Keratinocyte (primary cell): ENCODE data around the gene TUBGCP6. TPM values are rescaled to one million over a fixed set of nuclear protein-coding genes. Genes with fewer than 3 reads are reported as not detected.

Source experiments
- DNase-seq: peaks from one replicate; pipeline ENCODE4 v3.0.0-alpha.2; 2011; ENCODE audit warnings: low read depth, missing footprints, low spot score
- FAIRE-seq: peaks from 2 replicates; lab custom pipeline; 2011; peaks lifted over from hg19 to GRCh38; lab: Jason Lieb, UNC
- H2AFZ ChIP-seq: 2 replicates; pipeline ENCODE4 v1.6.0; 2012; ENCODE audit warnings: low read length, control low read depth, inconsistent platforms; ENCODE audit not compliant: control insufficient read depth
- H3K27ac ChIP-seq: 2 replicates; pipeline ENCODE4 v1.5.1; 2011; ENCODE audit warnings: low read length; ENCODE audit not compliant: control insufficient read depth, insufficient read depth
- H3K27me3 ChIP-seq: 3 replicates; pipeline ENCODE4 v1.6.0; 2011; ENCODE audit warnings: low read length; ENCODE audit not compliant: control insufficient read depth, insufficient read depth; ENCODE audit errors: extremely low read depth
- H3K36me3 ChIP-seq, 2 experiments: 2 replicates in 1 of 2; 3 replicates in 1 of 2; pipeline ENCODE4 v1.5.1; 2011; ENCODE audit warnings: low read length in 2 of 2, mild to moderate bottlenecking in 1 of 2; ENCODE audit not compliant: control insufficient read depth in 2 of 2, insufficient read depth in 2 of 2; ENCODE audit errors: extremely low read depth in 1 of 2
- H3K4me1 ChIP-seq: 3 replicates; pipeline ENCODE4 v1.5.1; 2011; ENCODE audit warnings: low read length; ENCODE audit not compliant: control insufficient read depth, insufficient read depth; ENCODE audit errors: extremely low read depth
- H3K4me2 ChIP-seq: 3 replicates; pipeline ENCODE4 v1.6.0; 2011; ENCODE audit warnings: low read depth, low read length; ENCODE audit not compliant: control insufficient read depth, insufficient read depth; ENCODE audit errors: extremely low read depth
- H3K4me3 ChIP-seq, 3 experiments: fragments of 200-600 bp in 1 of 3; sonication (generic) in 1 of 3; 2 replicates in 2 of 3; 3 replicates in 1 of 3; pipeline ENCODE4 v1.5.1; 2011 to 2016; ENCODE audit warnings: low read length in 3 of 3, mild to moderate bottlenecking in 3 of 3, control low read depth in 2 of 3, inconsistent platforms in 1 of 3, low read depth in 1 of 3, mixed read lengths in 1 of 3, mixed run types in 1 of 3, moderate library complexity in 1 of 3; ENCODE audit not compliant: control insufficient read depth in 2 of 3, insufficient read depth in 2 of 3; ENCODE audit errors: extremely low read depth in 1 of 3
- H3K79me2 ChIP-seq: 2 replicates; pipeline ENCODE4 v1.6.0; 2012; ENCODE audit warnings: low read length; ENCODE audit not compliant: control insufficient read depth, insufficient read depth
- H3K9ac ChIP-seq: 3 replicates; pipeline ENCODE4 v1.6.0; 2011; ENCODE audit warnings: low read length; ENCODE audit not compliant: control insufficient read depth, insufficient read depth; ENCODE audit errors: extremely low read depth
- H3K9me1 ChIP-seq: 3 replicates; pipeline ENCODE4 v1.6.0; 2011; ENCODE audit warnings: low read length; ENCODE audit not compliant: control insufficient read depth, insufficient read depth; ENCODE audit errors: extremely low read depth
- H3K9me3 ChIP-seq: 2 replicates; pipeline ENCODE4 v1.5.1; 2012; ENCODE audit warnings: low read depth, low read length; ENCODE audit not compliant: control insufficient read depth
- H4K20me1 ChIP-seq: 3 replicates; pipeline ENCODE4 v1.6.0; 2011; ENCODE audit warnings: low read length; ENCODE audit not compliant: control insufficient read depth, insufficient read depth; ENCODE audit errors: extremely low read depth
- CTCF ChIP-seq, 3 experiments: IDR thresholded peaks in 1 of 3; conservative IDR thresholded peaks in 1 of 3; optimal IDR thresholded peaks in 1 of 3; 2 replicates in 2 of 3; 3 replicates in 1 of 3; pipeline versions ENCODE3 to v1.5.1; 2011; ENCODE audit warnings: low read length in 3 of 3, mild to moderate bottlenecking in 3 of 3, moderate library complexity in 2 of 3, control low read depth in 1 of 3, inconsistent platforms in 1 of 3; ENCODE audit not compliant: insufficient read depth in 2 of 3; ENCODE audit errors: extremely low read depth in 1 of 3
- EZH2 ChIP-seq: IDR thresholded peaks from one replicate; pipeline ENCODE4 v1.6.1; 2012; ENCODE audit warnings: inconsistent platforms, mild to moderate bottlenecking, low read length, moderate library complexity
- dilution Hi-C: fragments of 300-500 bp; cut with MboI; formaldehyde crosslinking; loops from one replicate; pipeline ENCODE4 v1.7.0; 2020; ENCODE audit warnings: low sequenced_read_pairs; ENCODE audit not compliant: extremely low pct_ligation_motif_present
- polyA plus RNA-seq, 5 experiments: library from polyadenylated mRNA; depleted of rRNA in 3 of 5; stranded (reverse) in 3 of 5; stranded (forward) in 1 of 5; unstranded in 1 of 5; fragments of >200 nt; gene quantifications; 1 replicate in 1 of 5; 2 replicates in 3 of 5; 3 replicates in 1 of 5; pipeline versions ENCODE4 v1.2.1 to v1.2.3, GENCODE V29; 2011 to 2012; ENCODE audit warnings: missing spikeins in 2 of 5, low read depth in 1 of 5, low replicate concordance in 1 of 5

The TUBGCP6 gene
- polyA plus RNA-seq, 1 donor (not counting 4 experiments of a cell fraction or from before 2014, with no cell fraction given), result 10.1 TPM

GRCh38 chr22:50204571-50204970 is 40.3 kb downstream of the TUBGCP6 start:
- Histone ChIP-seq H3K36me3 (peaks cover 15 to 21% of the 10 kb centered on the region in 2 experiments), H3K9me1 (peaks cover 2% of the 10 kb centered on the region), H3K4me1 (peaks cover 10% of the 10 kb centered on the region), H3K9ac (no peak overlapping the region), H3K4me3 (no peak overlapping the region), H2AFZ (no peak overlapping the region), H3K9me3 (no peaks in the 10 kb centered on the region), H3K79me2 (peaks cover 17% of the 10 kb centered on the region), H4K20me1 (peaks cover 3% of the 10 kb centered on the region), H3K27ac (no peak overlapping the region), H3K4me2 (no peak overlapping the region), H3K27me3 (no peaks in the 10 kb centered on the region)
- no peak for DNase-seq
- dilution Hi-C loops, result no loop called here
- FAIRE-seq, result no peak
- no peak for TF ChIP-seq CTCF (optimal IDR thresholded peaks at IDR 0.05 in 1 of 3, IDR thresholded peaks at IDR 0.05 in 1 of 3, conservative IDR thresholded peaks at IDR 0.05 in 1 of 3; ENCODE audit: extremely low read depth in 1 of 3, insufficient read depth in 2 of 3, low read length in 3 of 3)
- TF ChIP-seq EZH2, result no peak

- H3K27ac ChIP-seq, result no peak overlapping the region
- peaks cover 15 to 21% of the 10 kb centered on the region in 2 experiments for H3K36me3 ChIP-seq
- no peak for FAIRE-seq
- no peak overlapping the region for H3K4me3 ChIP-seq
- no peaks in the 10 kb centered on the region for H3K27me3 ChIP-seq
- dilution Hi-C loops, result no loop called here
- no peaks in the 10 kb centered on the region for H4K20me1 ChIP-seq
- H3K9ac ChIP-seq, result no peak overlapping the region
- H3K4me2 ChIP-seq, result no peak overlapping the region
- H3K9me1 ChIP-seq, result peaks cover 2% of the 10 kb centered on the region
- no peak for DNase-seq
- no peaks in the 10 kb centered on the region for H3K9me3 ChIP-seq
- peaks cover 17% of the 10 kb centered on the region for H3K79me2 ChIP-seq
- H2AFZ ChIP-seq, result no peak overlapping the region
- TF ChIP-seq EZH2 (no peak), CTCF (optimal IDR thresholded peaks at IDR 0.05 in 1 of 3, IDR thresholded peaks at IDR 0.05 in 1 of 3, conservative IDR thresholded peaks at IDR 0.05 in 1 of 3; ENCODE audit: extremely low read depth in 1 of 3, insufficient read depth in 2 of 3, low read length in 3 of 3) (no peak)
- H3K4me1 ChIP-seq, result peaks cover 11% of the 10 kb centered on the region
Observed at GRCh38 chr22:50203288-50203687, 41.5 kb downstream of the TUBGCP6 start.
